HepG2 (cell line): ENCODE data around the gene KAT2A. TPM values are rescaled to one million over a fixed set of nuclear protein-coding genes. Genes with fewer than 3 reads are reported as not detected.
A peak's percentile ranks its signal among the peaks of the same experiment; 100 is the strongest.

Source experiments
- ARHGAP35 ChIP-seq: sonication (generic); formaldehyde crosslinking; IDR thresholded peaks from 2 replicates; pipeline ENCODE4 v1.9.0; 2022; ENCODE audit warnings: mild to moderate bottlenecking, inconsistent platforms, moderate library complexity, missing genetic modification reagents, borderline replicate concordance
- BHLHE40 ChIP-seq: IDR thresholded peaks from 2 replicates; pipeline ENCODE4 v1.6.1; 2011; ENCODE audit warnings: low read length, improper control_type of control experiment
- EHMT2 ChIP-seq: fragments of 200-600 bp; sonication (generic); IDR thresholded peaks from 2 replicates; pipeline ENCODE4 v1.7.0; 2017; ENCODE audit warnings: antibody characterized with exemption, low read depth, low read length, borderline replicate concordance
- HES4 ChIP-seq: sonication (generic); formaldehyde crosslinking; IDR thresholded peaks from 2 replicates; pipeline ENCODE4 v1.9.0; 2021; ENCODE audit warnings: mild to moderate bottlenecking, missing genetic modification reagents, borderline replicate concordance
- MATR3 ChIP-seq: sonication (generic); formaldehyde crosslinking; IDR thresholded peaks from 2 replicates; pipeline ENCODE4 v1.4.0; 2020; ENCODE audit warnings: missing genetic modification reagents
- SP5 ChIP-seq: IDR thresholded peaks from 2 replicates; pipeline ENCODE4 v1.6.1; 2016; ENCODE audit warnings: low read depth, borderline replicate concordance
- ZBTB20 ChIP-seq: sonication (generic); formaldehyde crosslinking; IDR thresholded peaks from 2 replicates; pipeline ENCODE4 v1.8.1; 2023; ENCODE audit warnings: missing genetic modification reagents, low read depth, mild to moderate bottlenecking, borderline replicate concordance
- ZNF83 ChIP-seq: sonication (generic); formaldehyde crosslinking; IDR thresholded peaks from 2 replicates; pipeline ENCODE4 v1.4.0; 2020; ENCODE audit warnings: missing genetic modification reagents, mild to moderate bottlenecking, borderline replicate concordance
- polyA plus RNA-seq, 8 experiments: library from polyadenylated mRNA; depleted of rRNA in 3 of 8; stranded (reverse) in 7 of 8; unstranded in 1 of 8; fragments of >200 nt; fragmentation: Illumina TruSeq in 4 of 8; extraction: Trizol in 4 of 8; gene quantifications; 2 replicates each; pipeline versions ENCODE4 v1.2.1 to v1.2.3, GENCODE V29; 2011 to 2016; ENCODE audit warnings: low read depth in 4 of 8, missing spikeins in 1 of 8, mixed read lengths in 1 of 8; ENCODE audit not compliant: insufficient read depth in 1 of 8
- total RNA-seq, 5 experiments: library from RNA; depleted of rRNA; stranded (reverse); fragments of >200 nt; fragmentation: Illumina TruSeq; extraction: Trizol; gene quantifications; 2 replicates each; pipeline ENCODE4 v1.2.3, GENCODE V29; 2016; ENCODE audit warnings: low read depth in 1 of 5
- TF ChIP-seq, protein P1 (sequence below): sonication (generic); formaldehyde crosslinking; IDR thresholded peaks from 2 replicates; pipeline ENCODE4 v1.5.0; 2020; ENCODE audit warnings: mild to moderate bottlenecking, missing genetic modification reagents, borderline replicate concordance
- TF ChIP-seq, protein P2 (sequence below): sonication (generic); formaldehyde crosslinking; IDR thresholded peaks from 2 replicates; pipeline ENCODE4 v1.4.0; 2020; ENCODE audit warnings: missing genetic modification reagents
- TF ChIP-seq, protein P3 (sequence below): sonication (generic); formaldehyde crosslinking; IDR thresholded peaks from 2 replicates; pipeline ENCODE4 v1.4.0; 2020; ENCODE audit warnings: missing genetic modification reagents
- TF ChIP-seq, protein P4 (sequence below): IDR thresholded peaks from 2 replicates; pipeline ENCODE4 v1.4.0; 2020; ENCODE audit warnings: mild to moderate bottlenecking, missing genetic modification reagents
- TF ChIP-seq, protein P5 (sequence below): sonication (generic); formaldehyde crosslinking; IDR thresholded peaks from 2 replicates; pipeline ENCODE4 v1.5.1; 2020; ENCODE audit warnings: mild to moderate bottlenecking, missing genetic modification reagents, moderate library complexity
- TF ChIP-seq, protein P6 (sequence below): sonication (generic); formaldehyde crosslinking; IDR thresholded peaks from 2 replicates; pipeline ENCODE4 v1.4.0; 2020; ENCODE audit warnings: missing genetic modification reagents

KAT2A gene
- total and polyA plus RNA-seq, 2 of the 13 experiments (the other 11 are each of a cell fraction or from before 2014, with no cell fraction given) = 29.1 to 90.4 TPM

DNA sequence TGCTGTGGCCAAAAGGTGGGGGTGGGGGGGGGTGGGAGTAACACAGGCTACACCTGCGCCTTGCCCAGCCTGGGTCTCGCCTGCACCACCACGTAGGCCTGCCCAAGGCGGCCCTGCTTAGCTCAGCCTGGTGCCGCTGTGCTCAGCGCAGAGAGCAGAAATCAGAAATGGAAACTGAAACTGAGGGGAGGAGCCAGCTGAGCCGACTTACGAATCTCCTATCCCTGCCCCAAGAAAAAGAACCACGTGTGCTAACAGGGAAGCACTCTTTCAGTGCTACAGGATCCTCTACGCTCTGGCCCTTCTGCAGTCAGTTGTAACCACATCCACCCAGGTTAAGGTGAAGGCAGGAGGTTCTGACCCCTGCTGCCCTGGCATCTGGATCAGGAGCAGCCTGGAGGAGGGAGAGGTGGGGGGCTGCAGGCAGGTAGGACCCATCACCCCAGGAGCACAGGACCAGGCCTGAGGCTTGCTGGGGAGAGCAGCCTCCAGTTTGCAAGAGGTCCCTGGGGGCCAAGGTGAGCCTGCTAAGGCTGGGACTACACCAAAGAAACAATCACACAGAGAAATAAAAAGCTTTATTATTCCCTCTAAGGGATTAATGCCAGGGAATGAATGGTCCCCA, 8.5 kb downstream of the KAT2A start, which contains the start of gene DHX58 (continued):
- TF ChIP-seq, protein P1, sequence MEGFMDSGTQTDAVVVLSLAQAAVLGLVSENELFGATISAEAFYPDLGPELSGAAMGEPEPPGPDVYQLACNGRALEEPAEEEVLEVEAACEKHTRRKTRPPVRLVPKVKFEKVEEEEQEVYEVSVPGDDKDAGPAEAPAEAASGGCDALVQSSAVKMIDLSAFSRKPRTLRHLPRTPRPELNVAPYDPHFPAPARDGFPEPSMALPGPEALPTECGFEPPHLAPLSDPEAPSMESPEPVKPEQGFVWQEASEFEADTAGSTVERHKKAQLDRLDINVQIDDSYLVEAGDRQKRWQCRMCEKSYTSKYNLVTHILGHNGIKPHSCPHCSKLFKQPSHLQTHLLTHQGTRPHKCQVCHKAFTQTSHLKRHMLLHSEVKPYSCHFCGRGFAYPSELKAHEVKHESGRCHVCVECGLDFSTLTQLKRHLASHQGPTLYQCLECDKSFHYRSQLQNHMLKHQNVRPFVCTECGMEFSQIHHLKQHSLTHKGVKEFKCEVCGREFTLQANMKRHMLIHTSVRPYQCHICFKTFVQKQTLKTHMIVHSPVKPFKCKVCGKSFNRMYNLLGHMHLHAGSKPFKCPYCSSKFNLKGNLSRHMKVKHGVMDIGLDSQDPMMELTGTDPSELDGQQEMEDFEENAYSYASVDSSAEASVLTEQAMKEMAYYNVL (CRISPR knock-in tag) = 0 out of 2 replicates have a peak, but pooled peaks have one; percentile 24
- TF ChIP-seq, protein P2, sequence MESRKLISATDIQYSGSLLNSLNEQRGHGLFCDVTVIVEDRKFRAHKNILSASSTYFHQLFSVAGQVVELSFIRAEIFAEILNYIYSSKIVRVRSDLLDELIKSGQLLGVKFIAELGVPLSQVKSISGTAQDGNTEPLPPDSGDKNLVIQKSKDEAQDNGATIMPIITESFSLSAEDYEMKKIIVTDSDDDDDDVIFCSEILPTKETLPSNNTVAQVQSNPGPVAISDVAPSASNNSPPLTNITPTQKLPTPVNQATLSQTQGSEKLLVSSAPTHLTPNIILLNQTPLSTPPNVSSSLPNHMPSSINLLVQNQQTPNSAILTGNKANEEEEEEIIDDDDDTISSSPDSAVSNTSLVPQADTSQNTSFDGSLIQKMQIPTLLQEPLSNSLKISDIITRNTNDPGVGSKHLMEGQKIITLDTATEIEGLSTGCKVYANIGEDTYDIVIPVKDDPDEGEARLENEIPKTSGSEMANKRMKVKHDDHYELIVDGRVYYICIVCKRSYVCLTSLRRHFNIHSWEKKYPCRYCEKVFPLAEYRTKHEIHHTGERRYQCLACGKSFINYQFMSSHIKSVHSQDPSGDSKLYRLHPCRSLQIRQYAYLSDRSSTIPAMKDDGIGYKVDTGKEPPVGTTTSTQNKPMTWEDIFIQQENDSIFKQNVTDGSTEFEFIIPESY = no peak
- TF ChIP-seq SP5 (no peak), ZNF83 (CRISPR knock-in tag) (no peak), ARHGAP35 (CRISPR knock-in tag) (no peak), BHLHE40 (no peak), MATR3 (no peak), ZBTB20 (no peak), HES4 (CRISPR knock-in tag) (no peak), EHMT2 (no peak)
- TF ChIP-seq, protein P3, sequence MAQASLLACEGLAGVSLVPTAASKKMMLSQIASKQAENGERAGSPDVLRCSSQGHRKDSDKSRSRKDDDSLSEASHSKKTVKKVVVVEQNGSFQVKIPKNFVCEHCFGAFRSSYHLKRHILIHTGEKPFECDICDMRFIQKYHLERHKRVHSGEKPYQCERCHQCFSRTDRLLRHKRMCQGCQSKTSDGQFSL (CRISPR knock-in tag) = peak; percentile 64; the same call in 1 of the 2 replicates
- TF ChIP-seq, protein P4, sequence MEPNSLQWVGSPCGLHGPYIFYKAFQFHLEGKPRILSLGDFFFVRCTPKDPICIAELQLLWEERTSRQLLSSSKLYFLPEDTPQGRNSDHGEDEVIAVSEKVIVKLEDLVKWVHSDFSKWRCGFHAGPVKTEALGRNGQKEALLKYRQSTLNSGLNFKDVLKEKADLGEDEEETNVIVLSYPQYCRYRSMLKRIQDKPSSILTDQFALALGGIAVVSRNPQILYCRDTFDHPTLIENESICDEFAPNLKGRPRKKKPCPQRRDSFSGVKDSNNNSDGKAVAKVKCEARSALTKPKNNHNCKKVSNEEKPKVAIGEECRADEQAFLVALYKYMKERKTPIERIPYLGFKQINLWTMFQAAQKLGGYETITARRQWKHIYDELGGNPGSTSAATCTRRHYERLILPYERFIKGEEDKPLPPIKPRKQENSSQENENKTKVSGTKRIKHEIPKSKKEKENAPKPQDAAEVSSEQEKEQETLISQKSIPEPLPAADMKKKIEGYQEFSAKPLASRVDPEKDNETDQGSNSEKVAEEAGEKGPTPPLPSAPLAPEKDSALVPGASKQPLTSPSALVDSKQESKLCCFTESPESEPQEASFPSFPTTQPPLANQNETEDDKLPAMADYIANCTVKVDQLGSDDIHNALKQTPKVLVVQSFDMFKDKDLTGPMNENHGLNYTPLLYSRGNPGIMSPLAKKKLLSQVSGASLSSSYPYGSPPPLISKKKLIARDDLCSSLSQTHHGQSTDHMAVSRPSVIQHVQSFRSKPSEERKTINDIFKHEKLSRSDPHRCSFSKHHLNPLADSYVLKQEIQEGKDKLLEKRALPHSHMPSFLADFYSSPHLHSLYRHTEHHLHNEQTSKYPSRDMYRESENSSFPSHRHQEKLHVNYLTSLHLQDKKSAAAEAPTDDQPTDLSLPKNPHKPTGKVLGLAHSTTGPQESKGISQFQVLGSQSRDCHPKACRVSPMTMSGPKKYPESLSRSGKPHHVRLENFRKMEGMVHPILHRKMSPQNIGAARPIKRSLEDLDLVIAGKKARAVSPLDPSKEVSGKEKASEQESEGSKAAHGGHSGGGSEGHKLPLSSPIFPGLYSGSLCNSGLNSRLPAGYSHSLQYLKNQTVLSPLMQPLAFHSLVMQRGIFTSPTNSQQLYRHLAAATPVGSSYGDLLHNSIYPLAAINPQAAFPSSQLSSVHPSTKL (CRISPR knock-in tag) = no peak
- TF ChIP-seq, protein P5, sequence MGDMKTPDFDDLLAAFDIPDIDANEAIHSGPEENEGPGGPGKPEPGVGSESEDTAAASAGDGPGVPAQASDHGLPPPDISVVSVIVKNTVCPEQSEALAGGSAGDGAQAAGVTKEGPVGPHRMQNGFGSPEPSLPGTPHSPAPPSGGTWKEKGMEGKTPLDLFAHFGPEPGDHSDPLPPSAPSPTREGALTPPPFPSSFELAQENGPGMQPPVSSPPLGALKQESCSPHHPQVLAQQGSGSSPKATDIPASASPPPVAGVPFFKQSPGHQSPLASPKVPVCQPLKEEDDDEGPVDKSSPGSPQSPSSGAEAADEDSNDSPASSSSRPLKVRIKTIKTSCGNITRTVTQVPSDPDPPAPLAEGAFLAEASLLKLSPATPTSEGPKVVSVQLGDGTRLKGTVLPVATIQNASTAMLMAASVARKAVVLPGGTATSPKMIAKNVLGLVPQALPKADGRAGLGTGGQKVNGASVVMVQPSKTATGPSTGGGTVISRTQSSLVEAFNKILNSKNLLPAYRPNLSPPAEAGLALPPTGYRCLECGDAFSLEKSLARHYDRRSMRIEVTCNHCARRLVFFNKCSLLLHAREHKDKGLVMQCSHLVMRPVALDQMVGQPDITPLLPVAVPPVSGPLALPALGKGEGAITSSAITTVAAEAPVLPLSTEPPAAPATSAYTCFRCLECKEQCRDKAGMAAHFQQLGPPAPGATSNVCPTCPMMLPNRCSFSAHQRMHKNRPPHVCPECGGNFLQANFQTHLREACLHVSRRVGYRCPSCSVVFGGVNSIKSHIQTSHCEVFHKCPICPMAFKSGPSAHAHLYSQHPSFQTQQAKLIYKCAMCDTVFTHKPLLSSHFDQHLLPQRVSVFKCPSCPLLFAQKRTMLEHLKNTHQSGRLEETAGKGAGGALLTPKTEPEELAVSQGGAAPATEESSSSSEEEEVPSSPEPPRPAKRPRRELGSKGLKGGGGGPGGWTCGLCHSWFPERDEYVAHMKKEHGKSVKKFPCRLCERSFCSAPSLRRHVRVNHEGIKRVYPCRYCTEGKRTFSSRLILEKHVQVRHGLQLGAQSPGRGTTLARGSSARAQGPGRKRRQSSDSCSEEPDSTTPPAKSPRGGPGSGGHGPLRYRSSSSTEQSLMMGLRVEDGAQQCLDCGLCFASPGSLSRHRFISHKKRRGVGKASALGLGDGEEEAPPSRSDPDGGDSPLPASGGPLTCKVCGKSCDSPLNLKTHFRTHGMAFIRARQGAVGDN = peak; percentile 31
- TF ChIP-seq, protein P6, sequence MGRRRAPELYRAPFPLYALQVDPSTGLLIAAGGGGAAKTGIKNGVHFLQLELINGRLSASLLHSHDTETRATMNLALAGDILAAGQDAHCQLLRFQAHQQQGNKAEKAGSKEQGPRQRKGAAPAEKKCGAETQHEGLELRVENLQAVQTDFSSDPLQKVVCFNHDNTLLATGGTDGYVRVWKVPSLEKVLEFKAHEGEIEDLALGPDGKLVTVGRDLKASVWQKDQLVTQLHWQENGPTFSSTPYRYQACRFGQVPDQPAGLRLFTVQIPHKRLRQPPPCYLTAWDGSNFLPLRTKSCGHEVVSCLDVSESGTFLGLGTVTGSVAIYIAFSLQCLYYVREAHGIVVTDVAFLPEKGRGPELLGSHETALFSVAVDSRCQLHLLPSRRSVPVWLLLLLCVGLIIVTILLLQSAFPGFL (CRISPR knock-in tag) = no peak
